Measurements from ENCODE around the gene TLE3. TPM values are rescaled to one million over a fixed set of nuclear protein-coding genes. Genes with fewer than 3 reads are reported as not detected.

The TLE3 gene
- total RNA-seq, 4 donors from 2014 or later = 54.8 to 99.5 (median 57.6) TPM

GRCh38 chr15:70006259-70007147 is 91.2 kb downstream of the TLE3 start:
- TF ChIP-seq, protein P1, sequence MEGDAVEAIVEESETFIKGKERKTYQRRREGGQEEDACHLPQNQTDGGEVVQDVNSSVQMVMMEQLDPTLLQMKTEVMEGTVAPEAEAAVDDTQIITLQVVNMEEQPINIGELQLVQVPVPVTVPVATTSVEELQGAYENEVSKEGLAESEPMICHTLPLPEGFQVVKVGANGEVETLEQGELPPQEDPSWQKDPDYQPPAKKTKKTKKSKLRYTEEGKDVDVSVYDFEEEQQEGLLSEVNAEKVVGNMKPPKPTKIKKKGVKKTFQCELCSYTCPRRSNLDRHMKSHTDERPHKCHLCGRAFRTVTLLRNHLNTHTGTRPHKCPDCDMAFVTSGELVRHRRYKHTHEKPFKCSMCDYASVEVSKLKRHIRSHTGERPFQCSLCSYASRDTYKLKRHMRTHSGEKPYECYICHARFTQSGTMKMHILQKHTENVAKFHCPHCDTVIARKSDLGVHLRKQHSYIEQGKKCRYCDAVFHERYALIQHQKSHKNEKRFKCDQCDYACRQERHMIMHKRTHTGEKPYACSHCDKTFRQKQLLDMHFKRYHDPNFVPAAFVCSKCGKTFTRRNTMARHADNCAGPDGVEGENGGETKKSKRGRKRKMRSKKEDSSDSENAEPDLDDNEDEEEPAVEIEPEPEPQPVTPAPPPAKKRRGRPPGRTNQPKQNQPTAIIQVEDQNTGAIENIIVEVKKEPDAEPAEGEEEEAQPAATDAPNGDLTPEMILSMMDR (IDR thresholded peaks at IDR 0.05; ENCODE audit: low read depth) = no peak

GRCh38 chr15:70004826-70005225 is 92.9 kb downstream of the TLE3 start:
- TF ChIP-seq, protein P1 (IDR thresholded peaks at IDR 0.05; ENCODE audit: low read depth) = no peak

DNA sequence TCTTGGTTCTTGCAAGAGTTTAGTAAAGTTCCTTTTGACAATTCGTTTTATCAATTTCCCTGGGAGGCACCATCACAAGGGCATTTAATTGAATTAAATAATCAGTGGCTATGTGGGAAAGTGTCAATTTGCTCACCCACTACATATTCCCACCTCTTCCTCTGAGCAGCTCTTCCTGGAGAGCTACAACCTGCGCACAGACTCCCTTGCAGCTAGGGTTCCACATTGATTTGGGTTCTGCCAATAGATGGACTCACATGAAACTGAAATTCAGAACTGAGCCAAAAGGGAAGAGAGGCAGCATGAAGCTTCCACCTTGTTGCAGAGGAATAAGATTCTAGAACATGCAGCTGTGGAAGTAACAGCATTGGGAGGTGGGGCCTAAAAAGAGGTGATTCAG is 94.8 kb downstream of the TLE3 start:
- TF ChIP-seq, protein P1 (IDR thresholded peaks at IDR 0.05; ENCODE audit: low read depth) = no peak

DNA sequence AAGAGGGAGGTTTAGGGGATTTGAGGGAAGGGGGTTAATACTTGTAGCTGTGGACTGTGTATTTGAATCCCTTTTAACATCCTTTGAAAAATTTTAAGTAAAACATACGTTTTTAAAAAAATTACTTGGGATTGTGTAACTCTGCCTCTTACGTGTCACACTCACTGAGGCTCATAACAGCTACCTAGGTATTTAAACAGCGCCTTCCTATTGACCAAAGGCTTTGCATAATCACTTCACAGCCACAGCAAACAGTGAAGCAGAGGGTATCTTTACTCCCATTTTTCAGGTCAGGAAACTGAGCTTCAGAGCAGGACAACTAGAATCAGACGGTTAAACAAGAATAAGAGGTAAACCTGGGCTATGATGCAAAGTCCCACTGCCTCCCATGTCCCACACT is 95.9 kb downstream of the TLE3 start:
- TF ChIP-seq, protein P1 (IDR thresholded peaks at IDR 0.05; ENCODE audit: low read depth) = no peak

DNA sequence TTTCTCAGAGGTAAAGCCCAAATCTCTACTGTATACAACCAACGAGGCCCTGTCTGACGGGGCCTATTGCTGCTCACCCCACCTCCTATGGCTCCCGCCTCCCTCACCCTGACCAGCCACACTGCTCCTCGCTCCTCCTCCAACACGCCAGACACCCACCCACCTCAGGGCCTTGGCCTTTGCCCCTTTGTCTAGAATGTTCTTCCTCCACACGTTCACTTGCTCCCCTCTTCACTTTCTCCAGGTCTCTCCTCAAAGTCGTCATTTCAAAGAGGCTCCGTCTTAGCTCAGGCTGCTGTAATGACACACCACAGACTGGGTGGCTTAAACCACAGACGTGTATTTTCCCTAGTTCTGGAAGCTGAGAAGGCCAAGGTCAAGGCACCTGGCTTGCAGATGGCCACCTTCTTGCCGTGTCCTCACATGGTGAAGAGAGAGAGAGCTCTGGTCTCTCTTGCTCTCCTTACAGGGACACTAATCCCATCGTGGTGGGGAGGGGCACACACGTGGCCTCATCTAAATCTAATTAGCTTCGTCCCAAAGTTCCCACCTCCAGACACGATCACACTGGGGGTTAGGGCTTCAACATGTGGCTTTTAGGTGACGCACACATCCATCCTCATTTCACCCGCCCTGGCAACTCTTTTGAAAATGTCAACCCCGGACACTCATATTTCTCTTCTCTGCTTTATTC is 98.2 kb downstream of the TLE3 start:
- TF ChIP-seq, protein P1 (IDR thresholded peaks at IDR 0.05; ENCODE audit: low read depth) = no peak

GRCh38 chr15:69998541-69999391 is 99.0 kb downstream of the TLE3 start:
- TF ChIP-seq, protein P1 (IDR thresholded peaks at IDR 0.05; ENCODE audit: low read depth) = no peak

All from subcutaneous adipose tissue (tissue), 4 donors.